Karpas-422 (cell line): ENCODE data around the gene RPH3AL. TPM values are rescaled to one million over a fixed set of nuclear protein-coding genes. Genes with fewer than 3 reads are reported as not detected.
"Not testable (repeated sequence)": the region's sequence is repeated elsewhere in the genome, so short reads cannot be mapped to it uniquely, and the experiment has no call there.

ENCODE experiments used
- DNase-seq: peaks from one replicate; pipeline ENCODE4 v3.0.0-alpha.2; 2015
- H2AFZ ChIP-seq: fragments of 200-600 bp; sonication (generic); 2 replicates; pipeline ENCODE4 v1.6.1; 2014; ENCODE audit warnings: antibody characterized with exemption, low read length, mixed read lengths
- H3K27ac ChIP-seq: fragments of 200-600 bp; sonication (generic); 2 replicates; pipeline ENCODE4 v1.5.1; 2014; ENCODE audit warnings: mild to moderate bottlenecking, low read length, moderate library complexity
- H3K27me3 ChIP-seq: fragments of 200-600 bp; sonication (generic); 2 replicates; pipeline ENCODE4 v1.6.1; 2014; ENCODE audit warnings: low read length, mixed read lengths
- H3K36me3 ChIP-seq: fragments of 200-600 bp; sonication (generic); 2 replicates; pipeline ENCODE4 v1.6.1; 2014; ENCODE audit warnings: low read length, mixed read lengths; ENCODE audit not compliant: insufficient read depth
- H3K4me1 ChIP-seq: fragments of 200-600 bp; sonication (generic); 2 replicates; pipeline ENCODE4 v1.6.1; 2014; ENCODE audit warnings: mild to moderate bottlenecking, low read length, mixed read lengths
- H3K4me2 ChIP-seq: fragments of 200-600 bp; sonication (generic); 2 replicates; pipeline ENCODE4 v1.6.1; 2014; ENCODE audit warnings: low read length, low read depth, mild to moderate bottlenecking; ENCODE audit not compliant: poor library complexity, severe bottlenecking
- H3K4me3 ChIP-seq: fragments of 200-600 bp; sonication (generic); 2 replicates; pipeline ENCODE4 v1.5.1; 2014; ENCODE audit warnings: mild to moderate bottlenecking, antibody characterized with exemption, low read length, mixed read lengths
- H3K79me2 ChIP-seq: fragments of 200-600 bp; sonication (generic); 2 replicates; pipeline ENCODE4 v1.6.1; 2014; ENCODE audit warnings: mild to moderate bottlenecking, low read length, mixed read lengths
- H3K9ac ChIP-seq: fragments of 200-600 bp; sonication (generic); 2 replicates; pipeline ENCODE4 v1.6.0; 2014; ENCODE audit warnings: low read length
- H3K9me2 ChIP-seq: fragments of 200-600 bp; sonication (generic), shearing (Covaris generic); replicated peaks from 2 replicates; pipeline ENCODE4 v1.6.0; 2014; ENCODE audit warnings: mild to moderate bottlenecking, low read length, moderate library complexity; ENCODE audit not compliant: insufficient read depth
- H3K9me3 ChIP-seq: fragments of 300-700, 200-600 bp; sonication (generic); 2 replicates; pipeline ENCODE4 v1.6.1; 2014; ENCODE audit warnings: low read length, mixed read lengths
- H4K20me1 ChIP-seq: fragments of 200-600 bp; sonication (generic); 2 replicates; pipeline ENCODE4 v1.6.1; 2014; ENCODE audit warnings: mild to moderate bottlenecking, antibody characterized with exemption, low read length, low read depth; ENCODE audit not compliant: insufficient read depth
- total RNA-seq: library from RNA; depleted of rRNA; stranded (reverse); fragments of >200 nt; shearing (Covaris generic); gene quantifications from 2 replicates; pipeline ENCODE4 v1.2.3, GENCODE V29; 2014; ENCODE audit warnings: low replicate concordance

The RPH3AL gene
- total RNA-seq, 1 experiment from 2014 or later: not detected

DNA sequence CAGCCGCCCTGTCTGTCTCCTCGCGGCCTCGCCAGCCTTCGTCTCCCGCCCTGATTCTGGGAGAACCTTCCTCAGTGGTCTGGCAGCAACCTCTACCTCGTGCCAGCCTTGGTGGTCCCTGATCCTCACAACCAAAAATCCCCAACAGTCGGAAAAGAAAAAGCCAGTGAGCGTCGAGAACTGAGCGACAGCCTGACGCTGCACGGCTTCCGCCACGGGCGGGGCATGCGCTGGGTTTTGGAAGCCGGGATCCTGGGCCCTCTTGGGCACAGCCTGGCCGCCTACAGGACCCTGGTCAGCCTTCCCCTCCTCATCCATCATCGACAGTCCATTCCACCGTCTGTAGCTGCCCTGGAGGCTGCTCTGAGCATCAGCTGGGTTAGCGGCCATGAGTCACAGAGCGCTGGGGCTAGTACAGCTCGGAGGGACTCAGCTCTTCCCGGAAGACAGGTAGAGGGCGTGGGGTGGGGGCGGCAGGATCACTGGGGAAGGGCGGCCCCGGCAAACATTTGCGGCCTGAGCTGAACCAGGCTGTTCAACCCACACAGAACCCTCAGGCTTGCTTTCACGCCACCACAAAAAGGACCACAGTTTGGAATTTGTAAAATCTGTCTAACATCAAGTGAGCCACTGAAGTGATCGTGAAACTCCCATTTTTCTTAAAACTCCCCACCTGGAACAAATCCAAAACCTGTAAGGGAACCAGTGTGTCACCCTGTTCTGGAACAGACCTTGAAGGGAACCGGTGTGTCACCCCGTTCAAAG lies 115.8 kb downstream of the RPH3AL start:
- H4K20me1 ChIP-seq: no peaks in the 10 kb centered on the region
- no peak for DNase-seq
- no peaks in the 10 kb centered on the region for H3K79me2 ChIP-seq
- no peak overlapping the region for H3K27ac ChIP-seq
- H3K4me2 ChIP-seq: no peak overlapping the region
- no peak overlapping the region for H3K9ac ChIP-seq
- no peaks in the 10 kb centered on the region for H3K9me2 ChIP-seq
- H3K9me3 ChIP-seq: no peaks in the 10 kb centered on the region
- no peaks in the 10 kb centered on the region for H3K27me3 ChIP-seq
- no peak overlapping the region for H2AFZ ChIP-seq
- peaks cover 49% of the 10 kb centered on the region for H3K4me1 ChIP-seq
- H3K36me3 ChIP-seq: no peaks in the 10 kb centered on the region
- no peak overlapping the region for H3K4me3 ChIP-seq

DNA sequence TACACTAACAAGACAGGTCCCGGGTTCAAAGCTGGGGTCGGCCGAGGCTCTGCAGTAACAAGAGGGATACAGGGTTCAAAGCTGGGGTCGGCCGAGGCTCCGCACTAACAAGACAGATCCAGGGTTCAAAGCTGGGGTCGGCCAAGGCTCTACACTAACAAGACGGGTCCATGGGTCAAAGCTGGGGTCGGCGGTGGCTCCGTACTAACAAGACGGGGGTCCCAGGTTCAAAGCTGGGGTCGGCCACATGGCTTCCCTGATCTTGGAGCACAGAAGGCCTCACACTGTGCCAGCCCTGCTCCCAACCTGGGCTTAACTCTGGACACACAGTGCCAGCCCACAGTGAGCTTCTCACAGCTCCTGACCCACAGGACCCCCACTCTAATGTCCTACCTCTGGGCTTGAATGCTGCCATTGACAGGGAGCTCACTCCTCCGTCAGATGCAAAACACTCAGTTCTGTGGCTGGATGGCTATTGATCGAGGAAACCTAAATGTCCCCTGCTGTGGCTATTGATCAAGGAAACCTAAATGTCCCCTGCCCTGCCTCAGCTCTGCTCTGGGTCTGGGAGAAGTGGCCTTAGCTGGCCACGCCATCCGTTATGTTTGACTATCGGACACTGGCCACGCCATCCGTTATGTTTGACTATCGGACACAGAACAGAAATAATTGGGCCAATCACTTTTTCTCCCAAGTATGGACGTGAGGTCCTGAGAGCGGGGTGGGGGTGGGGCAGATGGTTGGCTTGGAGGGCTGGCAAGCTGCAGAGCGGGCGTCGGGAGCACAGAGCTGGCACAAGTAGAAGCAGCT lies 116.6 kb downstream of the RPH3AL start:
- H3K9me3 ChIP-seq: no peaks in the 10 kb centered on the region
- no peaks in the 10 kb centered on the region for H3K9me2 ChIP-seq
- DNase-seq: no peak
- no peaks in the 10 kb centered on the region for H4K20me1 ChIP-seq
- H3K4me1 ChIP-seq: peaks cover 57% of the 10 kb centered on the region
- H3K27ac ChIP-seq: no peak overlapping the region
- H3K9ac ChIP-seq: no peak overlapping the region
- H3K4me2 ChIP-seq: no peak overlapping the region
- H3K4me3 ChIP-seq: no peak overlapping the region
- no peaks in the 10 kb centered on the region for H3K79me2 ChIP-seq
- no peak overlapping the region for H2AFZ ChIP-seq
- H3K27me3 ChIP-seq: no peaks in the 10 kb centered on the region
- H3K36me3 ChIP-seq: no peaks in the 10 kb centered on the region

DNA sequence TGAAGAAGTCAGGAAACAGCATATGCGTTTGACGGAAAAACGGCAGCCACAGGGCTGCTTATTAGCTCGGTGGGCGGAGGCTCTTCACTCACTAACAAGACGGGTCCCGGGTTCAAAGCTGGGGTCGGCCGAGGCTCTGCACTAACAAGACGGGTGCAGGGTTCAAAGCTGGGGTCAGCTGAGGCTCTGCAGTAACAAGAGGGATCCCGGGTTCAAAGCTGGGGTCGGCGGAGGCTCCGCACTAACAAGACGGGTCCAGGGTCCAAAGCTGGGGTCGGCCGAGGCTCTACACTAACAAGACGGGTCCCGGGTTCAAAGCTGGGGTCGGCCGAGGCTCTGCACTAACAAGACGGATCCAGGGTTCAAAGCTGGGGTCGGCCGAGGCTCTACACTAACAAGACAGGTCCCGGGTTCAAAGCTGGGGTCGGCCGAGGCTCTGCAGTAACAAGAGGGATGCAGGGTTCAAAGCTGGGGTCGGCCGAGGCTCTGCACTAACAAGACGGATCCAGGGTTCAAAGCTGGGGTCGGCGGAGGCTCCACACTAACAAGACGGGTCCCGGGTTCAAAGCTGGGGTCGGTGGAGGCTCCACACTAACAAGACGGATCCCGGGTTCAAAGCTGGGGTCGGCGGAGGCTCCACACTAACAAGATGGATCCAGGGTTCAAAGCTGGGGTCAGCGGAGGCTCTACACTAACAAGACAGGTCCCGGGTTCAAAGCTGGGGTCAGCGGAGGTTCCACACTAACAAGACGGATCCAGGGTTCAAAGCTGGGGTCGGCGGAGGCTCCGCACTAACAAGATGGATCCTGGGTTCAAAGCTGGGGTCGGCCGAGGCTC lies 117.4 kb downstream of the RPH3AL start:
- not testable (repeated sequence) for H3K27ac ChIP-seq, H3K36me3 ChIP-seq, DNase-seq, H3K79me2 ChIP-seq, H4K20me1 ChIP-seq, H3K4me3 ChIP-seq, H3K9me3 ChIP-seq, H3K9ac ChIP-seq, H3K4me2 ChIP-seq, H2AFZ ChIP-seq, H3K27me3 ChIP-seq, H3K9me2 ChIP-seq
- peaks cover 52% of the 10 kb centered on the region for H3K4me1 ChIP-seq

DNA sequence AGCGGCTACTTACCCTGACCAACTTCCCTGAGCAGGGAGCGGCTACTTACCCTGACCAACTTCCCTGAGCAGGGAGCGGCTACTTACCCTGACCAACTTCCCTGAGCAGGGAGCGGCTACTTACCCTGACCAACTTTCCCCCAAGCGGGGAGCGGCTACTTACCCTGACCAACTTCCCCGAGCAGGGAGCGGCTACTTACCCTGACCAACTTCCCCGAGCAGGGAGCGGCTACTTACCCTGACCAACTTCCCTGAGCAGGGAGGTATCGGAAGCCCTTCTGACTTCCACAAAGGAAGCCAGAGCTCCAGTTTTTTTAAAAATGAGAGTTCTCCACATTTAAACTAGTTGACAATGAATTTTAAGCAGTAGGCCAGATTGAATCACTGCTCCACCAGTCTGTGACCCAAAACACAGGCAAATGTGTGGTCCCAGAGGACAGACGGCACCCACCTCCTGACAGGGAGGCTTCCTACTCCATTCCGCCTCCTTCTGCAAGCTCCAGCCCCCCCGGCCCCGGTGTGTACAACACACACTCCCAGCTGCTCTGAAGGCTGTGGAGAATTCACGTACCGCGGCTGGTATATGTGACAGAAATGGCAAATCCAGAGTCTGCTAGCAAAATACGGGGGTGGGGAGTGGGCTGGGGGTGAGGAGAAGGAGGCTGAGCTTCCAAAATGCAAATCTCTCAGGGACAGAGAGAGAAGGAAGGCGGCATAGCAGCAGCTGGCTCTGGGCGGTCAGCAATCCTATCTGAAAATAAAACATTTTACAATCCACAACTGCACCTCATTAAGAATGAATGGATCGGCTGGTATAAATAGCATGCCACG lies 118.2 kb downstream of the RPH3AL start:
- H4K20me1 ChIP-seq, H3K79me2 ChIP-seq, H3K9me2 ChIP-seq, H3K4me3 ChIP-seq, H3K9ac ChIP-seq, H3K9me3 ChIP-seq, DNase-seq, H3K36me3 ChIP-seq, H2AFZ ChIP-seq, H3K27ac ChIP-seq, H3K27me3 ChIP-seq: not testable (repeated sequence)
- H3K4me1 ChIP-seq: peaks cover 45% of the 10 kb centered on the region
- H3K4me2 ChIP-seq: peak overlapping the region; percentile 29

DNA sequence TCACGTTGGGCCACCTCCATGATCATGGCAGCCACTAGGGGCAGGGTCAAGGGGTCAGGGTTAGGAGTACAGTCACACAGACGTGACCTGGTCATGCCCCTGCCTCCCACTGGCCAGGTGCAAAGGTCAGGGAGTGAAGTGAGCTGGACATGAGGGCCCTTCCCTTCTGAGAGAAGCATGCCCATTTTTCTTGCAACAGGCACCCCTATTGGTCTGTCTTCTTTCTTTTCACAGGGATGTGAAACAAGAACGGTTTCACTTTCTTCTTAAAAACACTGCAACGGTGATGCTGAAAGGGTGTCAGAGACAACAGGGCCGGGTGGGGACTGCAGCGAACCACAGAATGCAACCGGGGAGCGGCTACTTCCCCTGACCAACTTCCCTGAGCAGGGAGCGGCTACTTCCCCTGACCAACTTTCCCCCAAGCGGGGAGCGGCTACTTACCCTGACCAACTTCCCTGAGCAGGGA lies 119.1 kb downstream of the RPH3AL start:
- no peaks in the 10 kb centered on the region for H3K9me3 ChIP-seq
- H3K4me1 ChIP-seq: peaks cover 36% of the 10 kb centered on the region
- no peaks in the 10 kb centered on the region for H3K79me2 ChIP-seq
- H3K27me3 ChIP-seq: no peaks in the 10 kb centered on the region
- no peak for DNase-seq
- no peaks in the 10 kb centered on the region for H4K20me1 ChIP-seq
- H3K4me3 ChIP-seq: no peak overlapping the region
- no peaks in the 10 kb centered on the region for H3K36me3 ChIP-seq
- H2AFZ ChIP-seq: no peak overlapping the region
- no peak overlapping the region for H3K9ac ChIP-seq
- no peak overlapping the region for H3K4me2 ChIP-seq
- no peak overlapping the region for H3K27ac ChIP-seq
- no peaks in the 10 kb centered on the region for H3K9me2 ChIP-seq

DNA sequence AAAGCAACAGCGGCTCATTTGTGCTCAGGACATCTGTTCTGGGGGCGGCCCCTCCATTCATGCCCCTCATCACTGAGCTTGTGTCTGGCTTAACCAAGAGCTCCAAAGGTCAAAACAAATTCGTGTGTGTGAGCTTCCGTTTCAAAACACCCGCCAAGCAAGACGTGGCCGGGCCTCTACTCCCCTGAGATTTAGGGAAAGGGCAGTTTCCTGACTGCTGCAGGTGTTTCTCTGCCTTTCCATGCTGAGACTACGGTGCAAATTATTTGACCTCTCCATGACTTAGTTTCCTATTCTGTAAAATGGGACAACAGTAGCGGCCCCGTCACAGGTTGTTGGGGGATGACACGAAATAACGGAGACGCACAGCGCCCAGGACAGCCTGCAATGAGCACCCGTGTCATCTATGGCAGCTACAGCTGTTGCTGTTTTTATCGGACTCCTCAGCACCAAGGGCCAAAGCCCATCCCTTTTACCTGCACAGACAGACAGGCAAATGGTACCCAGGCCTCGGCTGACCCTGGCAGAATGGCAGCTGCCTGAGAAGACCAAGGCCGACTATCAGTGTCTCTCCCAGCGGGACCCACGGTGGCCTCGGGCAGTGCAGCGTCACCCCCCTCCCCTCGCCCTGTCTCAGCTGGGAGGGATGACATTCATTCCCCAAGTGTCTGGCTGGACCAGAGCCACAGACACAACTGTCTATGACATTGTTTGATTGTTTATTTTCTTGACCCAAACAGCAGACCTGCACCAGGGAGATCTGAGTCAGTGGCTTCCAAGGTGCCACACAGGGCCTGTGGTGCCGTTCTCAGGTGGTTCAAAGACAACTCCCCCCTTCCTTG lies 120.4 kb downstream of the RPH3AL start:
- Histone ChIP-seq H3K79me2 (no peaks in the 10 kb centered on the region), H3K9me3 (no peaks in the 10 kb centered on the region), H3K27me3 (no peaks in the 10 kb centered on the region), H3K4me1 (peaks cover 23% of the 10 kb centered on the region), H2AFZ (no peak overlapping the region), H3K4me2 (no peak overlapping the region), H4K20me1 (no peaks in the 10 kb centered on the region), H3K9me2 (no peaks in the 10 kb centered on the region), H3K4me3 (no peak overlapping the region), H3K27ac (no peak overlapping the region), H3K36me3 (no peaks in the 10 kb centered on the region), H3K9ac (no peak overlapping the region)
- no peak for DNase-seq
